OCI-LY7 (cell line): Measurements from ENCODE around the gene GRIK2.

ENCODE experiments used
- EZH2phosphoT487 ChIP-seq: fragments of 200-600 bp; sonication (generic); IDR thresholded peaks from 2 replicates; pipeline ENCODE4 v1.6.1; 2018; ENCODE audit warnings: low read depth, borderline replicate concordance, mild to moderate bottlenecking, mixed run types, antibody characterized with exemption, low read length, moderate library complexity, mixed read lengths
- TF ChIP-seq, protein P1 (sequence below): fragments of 200-600 bp; sonication (generic); conservative IDR thresholded peaks from 2 replicates; pipeline ENCODE4 v1.5.1; 2014; ENCODE audit warnings: mild to moderate bottlenecking, antibody characterized with exemption, low read length, moderate library complexity, mixed read lengths

DNA sequence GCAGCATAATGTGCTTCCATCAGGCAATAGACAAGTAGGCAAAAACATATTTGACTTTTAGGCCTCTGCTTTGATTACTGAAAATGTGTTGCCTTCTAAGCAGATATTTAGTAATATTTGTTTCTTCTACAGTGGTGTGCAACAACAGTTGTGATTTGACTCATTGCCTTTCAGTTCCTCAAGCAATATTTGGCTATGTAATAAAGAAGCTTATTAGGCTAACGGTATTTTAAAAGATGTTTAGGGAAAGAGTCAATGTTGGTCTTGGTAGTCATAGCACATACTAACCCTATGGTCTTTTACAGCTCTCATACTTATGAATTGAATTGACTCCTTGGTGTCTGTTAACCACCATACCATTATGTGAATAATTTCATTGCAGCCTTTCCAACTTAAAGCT is 124.1 kb downstream of the GRIK2 start:
- TF ChIP-seq EZH2phosphoT487, result no peak
- TF ChIP-seq, protein P1, sequence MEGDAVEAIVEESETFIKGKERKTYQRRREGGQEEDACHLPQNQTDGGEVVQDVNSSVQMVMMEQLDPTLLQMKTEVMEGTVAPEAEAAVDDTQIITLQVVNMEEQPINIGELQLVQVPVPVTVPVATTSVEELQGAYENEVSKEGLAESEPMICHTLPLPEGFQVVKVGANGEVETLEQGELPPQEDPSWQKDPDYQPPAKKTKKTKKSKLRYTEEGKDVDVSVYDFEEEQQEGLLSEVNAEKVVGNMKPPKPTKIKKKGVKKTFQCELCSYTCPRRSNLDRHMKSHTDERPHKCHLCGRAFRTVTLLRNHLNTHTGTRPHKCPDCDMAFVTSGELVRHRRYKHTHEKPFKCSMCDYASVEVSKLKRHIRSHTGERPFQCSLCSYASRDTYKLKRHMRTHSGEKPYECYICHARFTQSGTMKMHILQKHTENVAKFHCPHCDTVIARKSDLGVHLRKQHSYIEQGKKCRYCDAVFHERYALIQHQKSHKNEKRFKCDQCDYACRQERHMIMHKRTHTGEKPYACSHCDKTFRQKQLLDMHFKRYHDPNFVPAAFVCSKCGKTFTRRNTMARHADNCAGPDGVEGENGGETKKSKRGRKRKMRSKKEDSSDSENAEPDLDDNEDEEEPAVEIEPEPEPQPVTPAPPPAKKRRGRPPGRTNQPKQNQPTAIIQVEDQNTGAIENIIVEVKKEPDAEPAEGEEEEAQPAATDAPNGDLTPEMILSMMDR, result no peak
